Spleen (tissue), 11 donors: ENCODE data around the gene NFIA. TPM values are rescaled to one million over a fixed set of nuclear protein-coding genes. Genes with fewer than 3 reads are reported as not detected.

ENCODE experiments used
- DNase-seq: peaks from one replicate; pipeline ENCODE4 v3.0.0-alpha.2; 2020
- H3K27ac ChIP-seq, 8 donors: fragments of 200-600 bp; sonication (generic) in 7 of 8; 1 replicate in 4 of 8; 2 replicates in 4 of 8; pipeline versions ENCODE4 v1.5.0 to v1.8.0; 2016 to 2021; ENCODE audit warnings: inconsistent platforms in 4 of 8, mild to moderate bottlenecking in 4 of 8, moderate library complexity in 1 of 8
- H3K27me3 ChIP-seq, 7 donors: fragments of 200-600 bp; sonication (generic) in 6 of 7; replicated peaks in 1 of 7; 1 replicate in 4 of 7; 2 replicates in 3 of 7; pipeline versions ENCODE4 v1.5.0 to v1.8.0; 2016 to 2021; ENCODE audit warnings: inconsistent platforms in 3 of 7, mild to moderate bottlenecking in 1 of 7
- H3K36me3 ChIP-seq, 6 donors: fragments of 200-600 bp; sonication (generic) in 5 of 6; 1 replicate in 4 of 6; 2 replicates in 2 of 6; pipeline versions ENCODE4 v1.5.0 to v1.8.0; 2016 to 2021; ENCODE audit warnings: inconsistent platforms in 2 of 6
- H3K4me1 ChIP-seq, 6 donors: fragments of 200-600 bp; sonication (generic) in 5 of 6; 1 replicate in 3 of 6; 2 replicates in 3 of 6; pipeline versions ENCODE4 v1.5.0 to v1.8.0; 2016 to 2021; ENCODE audit warnings: inconsistent platforms in 3 of 6
- H3K4me3 ChIP-seq, 8 donors: fragments of 200-600 bp; sonication (generic) in 7 of 8; 1 replicate in 4 of 8; 2 replicates in 4 of 8; pipeline versions ENCODE4 v1.5.0 to v1.8.0; 2016 to 2021; ENCODE audit warnings: inconsistent platforms in 4 of 8, mild to moderate bottlenecking in 4 of 8, moderate library complexity in 2 of 8
- H3K9me3 ChIP-seq, 8 donors: fragments of 200-600 bp; sonication (generic) in 7 of 8; 1 replicate in 4 of 8; 2 replicates in 4 of 8; pipeline versions ENCODE4 v1.5.0 to v1.8.0; 2016 to 2021; ENCODE audit warnings: inconsistent platforms in 4 of 8
- CTCF ChIP-seq, 11 experiments: fragments of 200-600 bp in 7 of 11; fragments of 450-650 bp in 4 of 11; sonication (generic) in 4 of 11; IDR thresholded peaks in 8 of 11; conservative IDR thresholded peaks in 3 of 11; 1 replicate in 7 of 11; 2 replicates in 4 of 11; pipeline versions ENCODE4 v1.4.0 to v1.8.0; 2016 to 2021; ENCODE audit warnings: antibody characterized with exemption in 11 of 11, inconsistent platforms in 4 of 11, mild to moderate bottlenecking in 1 of 11
- POLR2A ChIP-seq, 3 donors: fragments of 450-650 bp; IDR thresholded peaks; one replicate each; pipeline ENCODE4 v1.5.1; 2017; ENCODE audit warnings: antibody characterized with exemption in 3 of 3, mild to moderate bottlenecking in 1 of 3
- POLR2AphosphoS5 ChIP-seq, 3 donors: sonication (generic); formaldehyde crosslinking; IDR thresholded peaks; one replicate each; pipeline ENCODE4 v1.5.1; 2017; ENCODE audit warnings: antibody characterized with exemption in 3 of 3
- WGBS, 5 donors: extraction: QIAGEN DNeasy Blood & Tissue Kit in 3 of 5; methylation state at CpG; one replicate each; pipeline versions ENCODE4 v1.1.5 to v1.1.7; 2013 to 2018; 5-methylcytosine and 5-hydroxymethylcytosine counted together
- intact Hi-C: fragments of 100-400 bp; cut with DNase I; formaldehyde crosslinking; loops from one replicate; pipeline ENCODE4 v1.15.0; 2023; ENCODE audit warnings: low total_unique reads
- polyA plus RNA-seq, 3 donors: library from polyadenylated mRNA; stranded (reverse); fragments of 200-250 nt; gene quantifications; one replicate each; pipeline ENCODE4 v1.2.1, GENCODE V29; 2013
- total RNA-seq, 7 donors: library from RNA; depleted of rRNA in 3 of 7; stranded (reverse); fragments of >200 nt in 3 of 7; fragmentation: NEBNext Ultra II Directional in 4 of 7; extraction: Animal tissue kit (Norgen Biotek cat#: 25700) in 4 of 7; gene quantifications; one replicate each; pipeline versions ENCODE4 v1.1.0 to v1.2.1, GENCODE V29; 2016 to 2021
- donor health status: healthy with polysubstance abuse.
- donor health status: DM: no; HTN: no; CAD: no; lungs with moderate emphysema.
- donor health status: DM: no; HTN: no; CAD: no.
- donor health status: Bipolar disorder and iron deficiency.
- donor health status: healthy.
- donor health status: DM: no; HTN: no; CAD: no.
- donor health status: DM: yes; HTN: yes; CAD: no.

The NFIA gene
- total and polyA plus RNA-seq, 10 donors = 3.1 to 76.8 (median 35.5) TPM

DNA sequence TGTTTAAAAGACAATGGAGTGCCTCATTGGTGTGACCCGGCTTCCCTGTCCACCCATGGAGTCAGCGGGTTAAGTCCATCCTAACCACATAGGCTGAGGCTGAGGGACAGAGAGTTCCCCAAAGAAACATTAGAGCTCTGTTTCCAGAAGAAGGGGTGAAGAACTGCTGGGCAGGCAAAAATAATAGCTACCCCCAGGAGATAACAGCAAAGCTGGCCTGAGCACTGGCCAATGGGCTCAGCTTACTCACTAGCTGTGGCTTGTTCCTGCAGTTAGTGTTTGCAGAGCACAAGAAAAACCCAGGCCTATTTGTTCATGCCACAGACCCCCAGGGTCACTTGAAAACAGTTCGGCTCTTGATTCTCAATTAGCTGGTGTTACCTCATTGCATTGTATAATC is 311.2 kb downstream of the NFIA start:
- WGBS, 5 donors = 75 to 96% (median 94%) methylated on average over 3 of the region's 3 CpGs
- Histone ChIP-seq H3K9me3 (peaks cover 0 to 12% (median 8%) of the 10 kb centered on the region in 8 donors), H3K4me3 (no peak overlapping the region), H3K27me3 (no peaks in the 10 kb centered on the region), H3K36me3 (peaks cover 0 to 23% (median 7%) of the 10 kb centered on the region in 6 donors), H3K4me1 (no peaks in the 10 kb centered on the region), H3K27ac (no peak overlapping the region)
- DNase-seq = no peak
- TF ChIP-seq CTCF (IDR thresholded peaks at IDR 0.05 in 8 of 11, conservative IDR thresholded peaks at IDR 0.05 in 3 of 11) (no peak), POLR2A (IDR thresholded peaks at IDR 0.05) (no peak), POLR2AphosphoS5 (IDR thresholded peaks at IDR 0.05) (no peak)
- intact Hi-C loops = no loop called here

DNA sequence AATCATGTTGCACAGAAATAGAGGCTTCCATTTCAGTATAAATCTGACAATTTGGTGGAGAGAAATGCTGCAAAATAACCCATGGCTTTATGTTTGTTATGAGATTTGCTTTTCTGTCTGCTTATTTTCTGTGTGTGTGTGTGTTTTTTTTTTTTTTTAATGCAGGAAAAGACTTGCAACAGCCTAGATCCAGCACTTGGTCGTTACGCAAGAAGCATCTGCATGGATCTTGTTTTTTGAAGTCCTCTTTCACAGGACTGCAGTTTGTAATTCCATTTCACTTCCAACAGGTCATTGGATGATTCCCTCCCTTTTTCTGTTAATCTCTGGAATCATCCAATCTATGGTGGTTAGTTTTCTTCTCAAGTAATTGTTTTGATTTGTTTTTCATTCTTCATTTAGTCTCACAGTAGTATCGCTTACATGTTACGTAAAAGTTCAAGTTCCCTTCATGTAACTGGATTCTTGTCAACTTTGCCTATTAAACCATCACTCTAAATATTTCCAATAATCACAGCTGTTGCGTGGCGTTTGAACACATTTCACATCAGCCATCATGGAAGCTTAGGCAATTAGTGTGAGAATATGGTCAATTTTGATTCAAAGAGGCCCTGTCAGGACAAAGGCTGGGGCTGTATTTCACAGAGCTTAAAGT is 312.9 kb downstream of the NFIA start:
- intact Hi-C loops = no loop called here
- Histone ChIP-seq H3K27ac (peak overlapping the region in 1 of 8 donors; percentile 17), H3K27me3 (no peaks in the 10 kb centered on the region), H3K9me3 (no peaks in the 10 kb centered on the region), H3K36me3 (peaks cover 0 to 6% (median 0%) of the 10 kb centered on the region in 6 donors), H3K4me3 (no peak overlapping the region), H3K4me1 (peaks cover 0 to 6% (median 0%) of the 10 kb centered on the region in 6 donors)
- no peak for DNase-seq
- TF ChIP-seq POLR2A (IDR thresholded peaks at IDR 0.05) (no peak), CTCF (IDR thresholded peaks at IDR 0.05 in 8 of 11, conservative IDR thresholded peaks at IDR 0.05 in 3 of 11) (no peak), POLR2AphosphoS5 (IDR thresholded peaks at IDR 0.05) (no peak)
- 68 to 86% (median 78%) methylated on average over 6 of the region's 6 CpGs for WGBS, 5 donors

GRCh38 chr1:61397495-61397894 is 315.1 kb downstream of the NFIA start:
- H3K9me3 ChIP-seq = no peaks in the 10 kb centered on the region
- no peaks in the 10 kb centered on the region for H3K27me3 ChIP-seq
- TF ChIP-seq POLR2AphosphoS5 (IDR thresholded peaks at IDR 0.05) (no peak), CTCF (IDR thresholded peaks at IDR 0.05 in 8 of 11, conservative IDR thresholded peaks at IDR 0.05 in 3 of 11) (no peak), POLR2A (IDR thresholded peaks at IDR 0.05) (no peak)
- H3K27ac ChIP-seq = no peak overlapping the region
- DNase-seq = no peak
- H3K4me1 ChIP-seq = peaks cover 0 to 6% (median 0%) of the 10 kb centered on the region in 6 donors
- intact Hi-C loops = no loop called here
- 94 to 98% (median 95%) methylated on average over 6 of the region's 6 CpGs for WGBS, 5 donors
- no peak overlapping the region for H3K4me3 ChIP-seq
- H3K36me3 ChIP-seq = no peaks in the 10 kb centered on the region

DNA sequence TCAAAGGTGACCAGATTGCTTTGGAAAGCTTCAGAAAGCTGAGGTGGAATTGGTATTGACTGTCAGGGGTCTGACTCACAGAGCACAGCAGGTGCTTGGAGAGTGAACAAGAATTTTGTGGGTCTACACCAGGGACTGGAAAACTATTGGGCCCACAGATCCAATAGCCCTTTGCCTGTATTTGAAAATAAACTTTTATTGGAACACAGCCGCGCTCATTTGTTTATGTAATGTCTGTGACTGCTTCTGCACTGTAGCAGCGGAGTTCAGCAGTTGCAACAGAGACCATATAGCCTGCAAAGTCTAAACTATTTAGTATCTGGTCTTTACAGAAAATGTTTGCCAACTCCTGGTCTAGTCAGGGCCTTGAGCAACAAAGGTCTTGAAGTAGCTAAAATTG is 315.6 kb downstream of the NFIA start:
- H3K27me3 ChIP-seq = no peaks in the 10 kb centered on the region
- H3K27ac ChIP-seq = no peak overlapping the region

More for the DNA sequence above, 315.6 kb downstream of the NFIA start:
- DNase-seq = no peak
- Histone ChIP-seq H3K4me3 (no peak overlapping the region), H3K4me1 (peaks cover 0 to 6% (median 0%) of the 10 kb centered on the region in 6 donors), H3K9me3 (no peaks in the 10 kb centered on the region), H3K36me3 (no peaks in the 10 kb centered on the region)
- no peak for TF ChIP-seq POLR2AphosphoS5 (IDR thresholded peaks at IDR 0.05)
- intact Hi-C loops = no loop called here
- WGBS, 5 donors = 91 to 97% (median 95%) methylated on average over 3 of the region's 3 CpGs
